K562 (cell line): Measurements from ENCODE around the gene PYROXD2. TPM values are rescaled to one million over a fixed set of nuclear protein-coding genes. Genes with fewer than 3 reads are reported as not detected.

Experiments
- AFF4 ChIP-seq: sonication (generic); formaldehyde crosslinking; IDR thresholded peaks from 2 replicates; pipeline ENCODE4 v1.8.0; 2023; ENCODE audit warnings: mild to moderate bottlenecking, missing genetic modification reagents
- CHCHD3 ChIP-seq: fragments of 250-450 bp; sonication (Bioruptor Pico); IDR thresholded peaks from 2 replicates; pipeline ENCODE4 v2.1.2; 2022; ENCODE audit warnings: mild to moderate bottlenecking
- CHD2 ChIP-seq: IDR thresholded peaks from 2 replicates; pipeline ENCODE4 v1.6.1; 2011; ENCODE audit warnings: low read depth, low read length
- HOXB6 ChIP-seq: fragments of 250-450 bp; sonication (Bioruptor Pico); IDR thresholded peaks from 2 replicates; pipeline ENCODE4 v1.5.1; 2022; ENCODE audit warnings: mild to moderate bottlenecking, borderline replicate concordance
- IRF9 ChIP-seq: fragments of 450-650 bp; IDR thresholded peaks from 2 replicates; pipeline ENCODE4 v1.6.1; 2016; ENCODE audit warnings: missing biosample characterization, missing genetic modification characterization
- KLF10 ChIP-seq: fragments of 250-450 bp; sonication (Bioruptor Pico); IDR thresholded peaks from 2 replicates; pipeline ENCODE4 v1.6.1; 2021; ENCODE audit warnings: matching md5 sums
- KLF13 ChIP-seq: fragments of 450-650 bp; IDR thresholded peaks from 2 replicates; pipeline ENCODE4 v1.6.1; 2016; ENCODE audit warnings: missing genetic modification characterization, low read depth, mild to moderate bottlenecking, missing compliant biosample characterization, moderate library complexity, borderline replicate concordance
- MXD1 ChIP-seq: fragments of 250-450 bp; sonication (Bioruptor Pico); IDR thresholded peaks from 2 replicates; pipeline ENCODE4 v1.8.0; 2021; ENCODE audit warnings: borderline replicate concordance, mild to moderate bottlenecking, moderate library complexity; ENCODE audit not compliant: poor library complexity, severe bottlenecking
- MYNN ChIP-seq, 2 experiments: sonication (generic); formaldehyde crosslinking in 1 of 2; IDR thresholded peaks; 2 replicates each; pipeline versions ENCODE4 v1.5.0 to v1.6.1; 2016 to 2020; ENCODE audit warnings: antibody characterized with exemption in 1 of 2, missing genetic modification reagents in 1 of 2
- NR0B1 ChIP-seq: fragments of 450-650 bp; IDR thresholded peaks from one replicate; pipeline ENCODE4 v1.6.1; 2018; ENCODE audit warnings: mild to moderate bottlenecking, moderate library complexity; ENCODE audit not compliant: partially characterized antibody
- OTX1 ChIP-seq: fragments of 450-650 bp; formaldehyde crosslinking; IDR thresholded peaks from 2 replicates; pipeline ENCODE4 v1.4.0; 2022; ENCODE audit warnings: mild to moderate bottlenecking
- POLR2B ChIP-seq: fragments of 450-650 bp; IDR thresholded peaks from 2 replicates; pipeline ENCODE4 v1.6.1; 2018; ENCODE audit warnings: low read depth; ENCODE audit not compliant: partially characterized antibody
- STAT6 ChIP-seq: sonication (generic); formaldehyde crosslinking; IDR thresholded peaks from 2 replicates; pipeline ENCODE4 v1.8.1; 2023; ENCODE audit warnings: mild to moderate bottlenecking, missing genetic modification reagents
- SUPT5H ChIP-seq: fragments of 450-650 bp; IDR thresholded peaks from 2 replicates; pipeline ENCODE4 v1.6.1; 2016
- TOE1 ChIP-seq, 2 experiments: fragments of 450-650 bp in 1 of 2; sonication (generic) in 1 of 2; formaldehyde crosslinking in 1 of 2; IDR thresholded peaks; 2 replicates each; pipeline versions ENCODE4 v1.7.1 to v1.8.0; 2016 to 2022; ENCODE audit warnings: borderline replicate concordance in 2 of 2, mild to moderate bottlenecking in 2 of 2, antibody characterized with exemption in 1 of 2, inconsistent platforms in 1 of 2, low read depth in 1 of 2, missing genetic modification reagents in 1 of 2, moderate library complexity in 1 of 2
- ZBTB17 ChIP-seq: fragments of 450-650 bp; formaldehyde crosslinking; IDR thresholded peaks from 2 replicates; pipeline ENCODE4 v1.4.0; 2020; ENCODE audit warnings: mild to moderate bottlenecking
- ZNF197 ChIP-seq: fragments of 200-800 bp; sonication (Bioruptor generic); IDR thresholded peaks from 2 replicates; pipeline ENCODE4 v1.6.1; 2016; ENCODE audit warnings: low read depth, missing genetic modification characterization, missing compliant biosample characterization
- ZNF431 ChIP-seq: sonication (generic); formaldehyde crosslinking; IDR thresholded peaks from 2 replicates; pipeline ENCODE4 v1.8.0; 2022; ENCODE audit warnings: mild to moderate bottlenecking, missing genetic modification reagents
- ZNF695 ChIP-seq: fragments of 450-650 bp; formaldehyde crosslinking; IDR thresholded peaks from 2 replicates; pipeline ENCODE4 v1.4.0; 2020; ENCODE audit warnings: mild to moderate bottlenecking, moderate library complexity
- polyA plus RNA-seq, 8 experiments: library from polyadenylated mRNA; depleted of rRNA in 4 of 8; stranded (reverse) in 5 of 8; unstranded in 3 of 8; fragments of >200 nt; fragmentation: Nextera tagmentation in 2 of 8; fragmentation: Illumina TruSeq in 1 of 8; extraction: Ambion mirVana in 2 of 8; extraction: Trizol in 1 of 8; gene quantifications; 2 replicates each; pipeline versions ENCODE4 v1.2.1 to v1.2.3, GENCODE V29; 2011 to 2014; ENCODE audit warnings: inconsistent platforms in 1 of 8, missing spikeins in 1 of 8
- total RNA-seq, 7 experiments: library from RNA; depleted of rRNA in 6 of 7; stranded (reverse); fragments of >200 nt in 6 of 7; fragmentation: Illumina TruSeq in 2 of 7; extraction: Trizol in 2 of 7; gene quantifications; 2 replicates each; pipeline versions ENCODE4 v1.2.1 to v1.2.3, GENCODE V29; 2011 to 2021; ENCODE audit warnings: low replicate concordance in 1 of 7

Gene PYROXD2
- total and polyA plus RNA-seq, 9 of the 15 experiments (the other 6 are each of a cell fraction or from before 2014, with no cell fraction given): 0.14 to 1.4 (median 0.58) TPM

GRCh38 chr10:98446661-98447221, 31.8 kb upstream of the PYROXD2 start, which contains the start of gene HPS1 (continued):
- TF ChIP-seq IRF9 (tag): no peak
- no peak for TF ChIP-seq ZNF197 (CRISPR knock-in tag)
- TF ChIP-seq KLF13 (tag): no peak
- TF ChIP-seq HOXB6: no peak
- TF ChIP-seq MXD1 (CRISPR knock-in tag): no peak
- no peak for TF ChIP-seq NR0B1
- TF ChIP-seq ZNF431 (CRISPR knock-in tag): no peak
- TF ChIP-seq MYNN (IDR thresholded peaks at IDR 0.05): no peak
- no peak for TF ChIP-seq MYNN (CRISPR knock-in tag; IDR thresholded peaks at IDR 0.05)
- no peak for TF ChIP-seq ZNF695
- TF ChIP-seq SUPT5H: peak; percentile 62
- no peak for TF ChIP-seq CHD2
- no peak for TF ChIP-seq POLR2B
- no peak for TF ChIP-seq AFF4 (CRISPR knock-in tag)
- no peak for TF ChIP-seq KLF10 (CRISPR knock-in tag)
- peak; percentile 89 for TF ChIP-seq TOE1 (IDR thresholded peaks at IDR 0.05; ENCODE audit: borderline replicate concordance)
- TF ChIP-seq TOE1 (CRISPR knock-in tag; IDR thresholded peaks at IDR 0.05; ENCODE audit: borderline replicate concordance, low read depth): no peak
- no peak for TF ChIP-seq OTX1 (CRISPR knock-in tag)
- no peak for TF ChIP-seq CHCHD3 (CRISPR knock-in tag)
- TF ChIP-seq STAT6 (CRISPR knock-in tag): no peak
- TF ChIP-seq ZBTB17 (CRISPR knock-in tag): no peak
